Parathyroid adenoma (tissue), 2 donors: ENCODE data around the gene SLC28A1.

ENCODE experiments used
- H2AFZ ChIP-seq: fragments of 300-600 bp; sonication (generic); one replicate; pipeline ENCODE4 v1.7.0; 2017; ENCODE audit warnings: antibody characterized with exemption, mild to moderate bottlenecking
- H3K27ac ChIP-seq: fragments of 300-600 bp; sonication (generic); one replicate; pipeline ENCODE4 v1.7.0; 2017
- H3K27me3 ChIP-seq: fragments of 300-600 bp; sonication (generic); one replicate; pipeline ENCODE4 v1.7.0; 2017; ENCODE audit warnings: low read length; ENCODE audit not compliant: control insufficient read depth, insufficient read depth
- H3K36me3 ChIP-seq: fragments of 300-600 bp; sonication (generic); one replicate; pipeline ENCODE4 v1.7.0; 2017; ENCODE audit warnings: low read length; ENCODE audit not compliant: control insufficient read depth, insufficient read depth
- H3K4me1 ChIP-seq: fragments of 300-600 bp; sonication (generic); one replicate; pipeline ENCODE4 v1.7.0; 2017; ENCODE audit warnings: control low read depth
- H3K4me2 ChIP-seq: fragments of 300-600 bp; sonication (generic); one replicate; pipeline ENCODE4 v1.7.0; 2017; ENCODE audit warnings: low read length
- H3K4me3 ChIP-seq: fragments of 300-600 bp; sonication (generic); one replicate; pipeline ENCODE4 v1.7.0; 2017; ENCODE audit warnings: low read depth, low read length
- H3K79me2 ChIP-seq: fragments of 300-600 bp; sonication (generic); one replicate; pipeline ENCODE4 v1.7.0; 2017; ENCODE audit warnings: control low read depth
- H3K9ac ChIP-seq: fragments of 300-600 bp; sonication (generic); one replicate; pipeline ENCODE4 v1.7.0; 2017; ENCODE audit warnings: mild to moderate bottlenecking
- H3K9me3 ChIP-seq: fragments of 300-600 bp; sonication (generic); one replicate; pipeline ENCODE4 v1.7.0; 2017; ENCODE audit warnings: low read length; ENCODE audit not compliant: control insufficient read depth
- TF ChIP-seq, protein P1 (sequence below): fragments of 300-600 bp; sonication (generic); IDR thresholded peaks from one replicate; pipeline ENCODE4 v1.7.0; 2017; ENCODE audit warnings: antibody characterized with exemption, mild to moderate bottlenecking
- donor health status: primary hyperparathyroidism.

The SLC28A1 gene

DNA sequence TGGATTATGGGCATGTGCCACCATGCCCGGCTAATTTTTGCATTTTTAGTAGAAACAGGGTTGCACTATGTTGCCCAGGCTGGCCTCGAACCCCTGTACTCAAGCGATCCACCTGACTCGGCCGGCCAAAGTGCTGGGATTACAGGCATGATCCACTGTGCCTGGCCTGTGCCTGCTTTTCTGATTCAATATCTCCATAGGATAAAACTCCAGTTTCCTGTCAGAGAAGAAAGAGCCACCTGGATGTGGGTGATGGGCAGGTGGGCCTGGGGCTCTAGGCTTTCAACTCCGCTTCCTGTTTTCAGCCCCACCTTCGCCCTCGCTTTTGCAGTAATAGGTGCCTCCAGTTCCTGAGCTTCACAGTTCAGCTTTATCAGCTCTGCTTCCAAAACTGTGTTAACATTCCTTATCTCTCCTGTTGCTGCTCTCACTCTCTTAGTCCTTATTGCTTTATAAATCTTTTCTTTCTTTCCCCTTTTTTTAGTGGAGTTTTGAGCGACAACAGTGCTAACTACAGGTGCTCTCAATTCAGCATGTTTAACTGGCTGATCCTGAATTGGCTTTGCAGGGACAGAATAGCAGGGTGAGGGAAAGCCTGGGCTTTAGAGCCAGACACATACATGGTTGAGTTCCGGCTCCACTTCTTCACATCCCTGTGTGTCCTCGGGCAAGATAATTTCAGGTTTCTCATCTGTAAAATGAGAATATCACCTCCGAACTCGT is 76.1 kb downstream of the SLC28A1 start:
- H3K27ac ChIP-seq, result no peak overlapping the region
- no peak overlapping the region for H3K4me3 ChIP-seq
- H3K9me3 ChIP-seq, result no peaks in the 10 kb centered on the region
- H3K79me2 ChIP-seq, result no peaks in the 10 kb centered on the region
- TF ChIP-seq, protein P1, sequence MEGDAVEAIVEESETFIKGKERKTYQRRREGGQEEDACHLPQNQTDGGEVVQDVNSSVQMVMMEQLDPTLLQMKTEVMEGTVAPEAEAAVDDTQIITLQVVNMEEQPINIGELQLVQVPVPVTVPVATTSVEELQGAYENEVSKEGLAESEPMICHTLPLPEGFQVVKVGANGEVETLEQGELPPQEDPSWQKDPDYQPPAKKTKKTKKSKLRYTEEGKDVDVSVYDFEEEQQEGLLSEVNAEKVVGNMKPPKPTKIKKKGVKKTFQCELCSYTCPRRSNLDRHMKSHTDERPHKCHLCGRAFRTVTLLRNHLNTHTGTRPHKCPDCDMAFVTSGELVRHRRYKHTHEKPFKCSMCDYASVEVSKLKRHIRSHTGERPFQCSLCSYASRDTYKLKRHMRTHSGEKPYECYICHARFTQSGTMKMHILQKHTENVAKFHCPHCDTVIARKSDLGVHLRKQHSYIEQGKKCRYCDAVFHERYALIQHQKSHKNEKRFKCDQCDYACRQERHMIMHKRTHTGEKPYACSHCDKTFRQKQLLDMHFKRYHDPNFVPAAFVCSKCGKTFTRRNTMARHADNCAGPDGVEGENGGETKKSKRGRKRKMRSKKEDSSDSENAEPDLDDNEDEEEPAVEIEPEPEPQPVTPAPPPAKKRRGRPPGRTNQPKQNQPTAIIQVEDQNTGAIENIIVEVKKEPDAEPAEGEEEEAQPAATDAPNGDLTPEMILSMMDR, result no peak
- no peaks in the 10 kb centered on the region for H3K4me1 ChIP-seq
- H3K9ac ChIP-seq, result no peak overlapping the region
- no peaks in the 10 kb centered on the region for H3K27me3 ChIP-seq
- H3K4me2 ChIP-seq, result no peak overlapping the region
- H3K36me3 ChIP-seq, result no peaks in the 10 kb centered on the region
- no peak overlapping the region for H2AFZ ChIP-seq

DNA sequence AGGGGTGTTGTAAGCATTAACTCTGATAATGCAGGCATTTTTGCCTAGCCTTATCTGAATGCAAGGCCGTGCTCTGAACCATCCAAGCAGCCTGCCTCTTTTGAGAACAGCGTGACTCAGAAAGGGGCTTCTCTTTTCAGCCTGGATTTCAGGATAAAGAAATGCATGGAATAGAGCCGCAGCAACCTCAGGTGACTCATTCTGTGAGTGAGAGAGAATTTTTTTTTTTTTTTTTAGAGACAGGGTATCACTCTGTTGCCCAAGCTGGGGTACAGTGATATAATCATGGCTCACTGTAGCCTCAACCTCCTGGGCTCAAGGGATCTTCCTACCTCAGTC is 76.6 kb downstream of the SLC28A1 start:
- no peak overlapping the region for H3K4me3 ChIP-seq
- no peaks in the 10 kb centered on the region for H3K27me3 ChIP-seq
- H3K79me2 ChIP-seq, result no peaks in the 10 kb centered on the region
- no peak overlapping the region for H3K9ac ChIP-seq
- TF ChIP-seq, protein P1, result no peak
- H3K9me3 ChIP-seq, result no peaks in the 10 kb centered on the region
- no peak overlapping the region for H3K4me2 ChIP-seq
- no peak overlapping the region for H3K27ac ChIP-seq
- no peaks in the 10 kb centered on the region for H3K36me3 ChIP-seq
- H3K4me1 ChIP-seq, result no peaks in the 10 kb centered on the region
- H2AFZ ChIP-seq, result no peak overlapping the region

DNA sequence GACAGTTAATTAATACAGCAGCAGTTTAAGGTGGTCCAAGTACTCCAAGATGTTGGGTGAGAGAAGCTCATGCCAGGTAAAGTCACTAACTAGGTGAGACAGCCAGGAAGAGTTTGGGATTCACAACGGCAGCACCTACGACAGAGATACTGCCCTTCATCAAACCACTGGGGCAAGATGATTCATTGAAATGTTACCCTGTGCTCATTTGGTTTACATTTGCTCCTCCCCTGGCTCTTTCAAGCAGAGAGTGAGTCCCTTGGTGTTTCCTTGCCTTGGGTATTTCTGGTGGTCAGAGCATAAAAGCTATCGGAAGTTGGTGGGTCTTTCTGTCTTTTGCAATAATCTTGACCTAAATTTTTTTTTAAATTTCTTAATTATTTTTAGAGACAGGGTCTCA is 77.2 kb downstream of the SLC28A1 start:
- H3K36me3 ChIP-seq, result no peaks in the 10 kb centered on the region
- TF ChIP-seq, protein P1, result no peak
- H3K27ac ChIP-seq, result no peak overlapping the region
- H3K4me2 ChIP-seq, result no peak overlapping the region
- H3K27me3 ChIP-seq, result no peaks in the 10 kb centered on the region
- H3K4me3 ChIP-seq, result no peak overlapping the region
- H3K79me2 ChIP-seq, result no peaks in the 10 kb centered on the region
- H3K4me1 ChIP-seq, result no peaks in the 10 kb centered on the region
- no peaks in the 10 kb centered on the region for H3K9me3 ChIP-seq
- no peak overlapping the region for H3K9ac ChIP-seq
- H2AFZ ChIP-seq, result no peak overlapping the region

DNA sequence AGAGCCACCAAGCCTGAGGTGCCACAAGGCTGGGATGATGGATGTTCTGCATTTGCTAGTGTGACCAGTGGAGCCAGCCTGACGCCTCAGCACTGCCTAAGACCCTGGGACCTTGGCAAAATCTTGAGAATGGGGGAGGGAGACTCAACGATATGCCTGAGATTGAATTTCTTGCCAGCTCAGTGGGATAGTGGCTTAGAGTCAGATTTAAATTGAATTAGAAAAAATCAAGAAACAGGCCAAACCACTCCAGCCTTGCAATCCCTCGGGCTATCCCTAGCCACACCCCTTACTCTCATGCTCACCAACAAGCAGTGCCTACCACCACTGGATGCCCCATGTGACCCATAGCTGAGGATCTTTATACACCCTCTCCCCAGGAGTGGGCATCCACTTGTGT is 78.5 kb downstream of the SLC28A1 start:
- no peaks in the 10 kb centered on the region for H3K27me3 ChIP-seq
- H3K36me3 ChIP-seq, result no peaks in the 10 kb centered on the region
- no peak overlapping the region for H3K9ac ChIP-seq
- H3K4me3 ChIP-seq, result no peak overlapping the region
- no peak overlapping the region for H3K4me2 ChIP-seq
- TF ChIP-seq, protein P1, result no peak
- no peaks in the 10 kb centered on the region for H3K9me3 ChIP-seq
- H3K4me1 ChIP-seq, result no peaks in the 10 kb centered on the region
- H3K79me2 ChIP-seq, result no peaks in the 10 kb centered on the region
- H3K27ac ChIP-seq, result no peak overlapping the region
- H2AFZ ChIP-seq, result no peak overlapping the region

DNA sequence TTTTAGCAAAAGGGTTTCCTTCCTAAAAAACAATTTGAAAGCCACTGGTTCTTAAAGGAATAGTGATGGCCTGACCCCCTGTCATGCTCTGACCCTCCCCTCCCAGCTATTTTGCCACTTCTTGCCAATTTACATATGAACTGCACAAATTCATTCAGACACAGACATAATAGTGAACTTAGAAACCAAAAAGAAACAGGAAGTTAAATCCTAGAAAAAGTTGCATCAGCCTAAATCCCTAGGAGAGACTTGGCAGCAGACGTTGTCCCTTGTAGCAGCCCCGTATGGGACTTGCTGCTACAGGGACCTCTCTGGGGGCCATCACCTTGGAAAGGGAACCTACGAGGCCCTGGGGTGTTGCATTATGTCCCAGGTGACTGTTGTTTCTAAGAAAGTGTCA is 82.9 kb downstream of the SLC28A1 start:
- Histone ChIP-seq H3K27ac (no peak overlapping the region), H3K9ac (no peak overlapping the region), H3K79me2 (no peaks in the 10 kb centered on the region), H3K27me3 (no peaks in the 10 kb centered on the region), H3K4me1 (peaks cover 19% of the 10 kb centered on the region), H3K4me2 (no peak overlapping the region), H3K4me3 (no peak overlapping the region), H3K9me3 (no peaks in the 10 kb centered on the region), H2AFZ (no peak overlapping the region), H3K36me3 (no peaks in the 10 kb centered on the region)
- TF ChIP-seq, protein P1, result no peak
